WTC11 (cell line): Measurements from ENCODE around the gene ARSJ. TPM values are rescaled to one million over a fixed set of nuclear protein-coding genes. Genes with fewer than 3 reads are reported as not detected.

Experiments used
- ATAC-seq: fragments of 200-7000 bp; cut with Tn5 transposase; 2 replicates; pipeline ENCODE4 v1.10.0; 2021; ENCODE audit warnings: mild to moderate bottlenecking, moderate library complexity
- CTCF ChIA-PET: fragments of 300-600 bp; sonication (Branson Sonifier 250); formaldehyde crosslinking; loops from one replicate; lab custom pipeline; 2021; ENCODE audit warnings: antibody characterized with exemption; lab: Charles Lee
- POLR2A ChIA-PET: fragments of 350-600 bp; sonication (Branson Sonifier 250); formaldehyde crosslinking; loops from one replicate; lab custom pipeline; 2021; ENCODE audit warnings: antibody characterized with exemption; lab: Charles Lee
- DNase-seq: peaks from one replicate; pipeline ENCODE4 v3.0.0; 2021; ENCODE audit warnings: low spot score
- H3K27ac Mint-ChIP-seq: 2 replicates; pipeline ENCODE4 v1.8.0; 2021; ENCODE audit warnings: mixed read lengths
- H3K27me3 Mint-ChIP-seq: 2 replicates; pipeline ENCODE4 v1.8.0; 2021; ENCODE audit warnings: low read depth, mild to moderate bottlenecking, moderate library complexity, mixed read lengths
- H3K36me3 Mint-ChIP-seq: 2 replicates; pipeline ENCODE4 v1.8.0; 2021; ENCODE audit warnings: mixed read lengths
- H3K4me1 Mint-ChIP-seq: 2 replicates; pipeline ENCODE4 v1.8.0; 2022; ENCODE audit warnings: mixed read lengths
- H3K4me3 Mint-ChIP-seq: 2 replicates; pipeline ENCODE4 v1.8.0; 2021; ENCODE audit warnings: mild to moderate bottlenecking, moderate library complexity, mixed read lengths
- H3K9me3 Mint-ChIP-seq: 2 replicates; pipeline ENCODE4 v1.8.0; 2021; ENCODE audit warnings: mixed read lengths
- ATF1 ChIP-seq: sonication (generic); formaldehyde crosslinking; IDR thresholded peaks from 2 replicates; pipeline ENCODE4 v1.8.1; 2023; ENCODE audit warnings: mild to moderate bottlenecking, moderate library complexity, missing genetic modification reagents
- ATF6 ChIP-seq: sonication (generic); formaldehyde crosslinking; IDR thresholded peaks from 2 replicates; pipeline ENCODE4 v1.8.1; 2023; ENCODE audit warnings: mild to moderate bottlenecking, missing genetic modification reagents
- CREM ChIP-seq: sonication (generic); formaldehyde crosslinking; IDR thresholded peaks from 2 replicates; pipeline ENCODE4 v1.8.1; 2022; ENCODE audit warnings: mild to moderate bottlenecking, missing genetic modification reagents, moderate library complexity
- E2F4 ChIP-seq: sonication (generic); formaldehyde crosslinking; IDR thresholded peaks from 2 replicates; pipeline ENCODE4 v1.8.1; 2022; ENCODE audit warnings: low read depth, mild to moderate bottlenecking, moderate library complexity, missing genetic modification reagents, borderline replicate concordance
- ERG ChIP-seq: fragments of 250-450 bp; sonication (Bioruptor Pico); IDR thresholded peaks from 2 replicates; pipeline ENCODE4 v1.8.0; 2021; ENCODE audit warnings: mild to moderate bottlenecking
- FOXJ3 ChIP-seq: sonication (generic); formaldehyde crosslinking; IDR thresholded peaks from 2 replicates; pipeline ENCODE4 v1.9.0; 2021; ENCODE audit warnings: missing genetic modification reagents, mild to moderate bottlenecking, borderline replicate concordance
- GABPB1 ChIP-seq: sonication (generic); formaldehyde crosslinking; IDR thresholded peaks from 2 replicates; pipeline ENCODE4 v1.8.1; 2023; ENCODE audit warnings: mild to moderate bottlenecking, missing genetic modification reagents
- OVOL2 ChIP-seq: fragments of 250-450 bp; sonication (Bioruptor Pico); IDR thresholded peaks from 2 replicates; pipeline ENCODE4 v1.9.0; 2021; ENCODE audit warnings: mild to moderate bottlenecking, borderline replicate concordance
- PREB ChIP-seq: sonication (generic); formaldehyde crosslinking; IDR thresholded peaks from 2 replicates; pipeline ENCODE4 v1.8.1; 2022; ENCODE audit warnings: mild to moderate bottlenecking, missing genetic modification reagents, moderate library complexity, borderline replicate concordance
- TEAD1 ChIP-seq: sonication (generic); formaldehyde crosslinking; IDR thresholded peaks from 2 replicates; pipeline ENCODE4 v1.8.0; 2022; ENCODE audit warnings: mild to moderate bottlenecking, missing genetic modification reagents
- USF2 ChIP-seq: sonication (generic); formaldehyde crosslinking; IDR thresholded peaks from 2 replicates; pipeline ENCODE4 v1.8.1; 2023; ENCODE audit warnings: mild to moderate bottlenecking, missing genetic modification reagents, moderate library complexity
- ZNF138 ChIP-seq: sonication (generic); formaldehyde crosslinking; conservative IDR thresholded peaks from 2 replicates; pipeline ENCODE4 v1.8.1; 2022; ENCODE audit warnings: mild to moderate bottlenecking, moderate library complexity, missing genetic modification reagents
- ZNF317 ChIP-seq: sonication (generic); formaldehyde crosslinking; IDR thresholded peaks from 2 replicates; pipeline ENCODE4 v1.8.1; 2023; ENCODE audit warnings: low read depth, mild to moderate bottlenecking, moderate library complexity, missing genetic modification reagents, borderline replicate concordance
- total RNA-seq: library from RNA; stranded (reverse); gene quantifications from 3 replicates; pipeline ENCODE4 v1.2.3, GENCODE V29; 2021
- TF ChIP-seq, protein P1 (sequence below): sonication (generic); formaldehyde crosslinking; IDR thresholded peaks from 2 replicates; pipeline ENCODE4 v1.8.1; 2022; ENCODE audit warnings: mild to moderate bottlenecking, moderate library complexity, missing genetic modification reagents
- TF ChIP-seq, protein P2 (sequence below): sonication (generic); formaldehyde crosslinking; IDR thresholded peaks from 2 replicates; pipeline ENCODE4 v1.8.0; 2023; ENCODE audit warnings: missing genetic modification reagents
- TF ChIP-seq, protein P3 (sequence below): fragments of 250-450 bp; sonication (Bioruptor Pico); conservative IDR thresholded peaks from 2 replicates; pipeline ENCODE4 v1.9.0; 2021; ENCODE audit warnings: mild to moderate bottlenecking

Gene ARSJ
- total RNA-seq, 1 experiment from 2014 or later = 6.6 TPM

- Mint-ChIP-seq H3K9me3 (peaks cover 12% of the 10 kb centered on the region), H3K27me3 (no peaks in the 10 kb centered on the region), H3K27ac (no peak overlapping the region), H3K4me1 (peaks cover 44% of the 10 kb centered on the region)
- ATAC-seq (no peak), DNase-seq (no peak)
- ChIA-PET POLR2A (no interaction called here), CTCF (no interaction called here)
- TF ChIP-seq ZNF317 (CRISPR knock-in tag) = no peak
- TF ChIP-seq ATF6 = no peak
- TF ChIP-seq, protein P1, sequence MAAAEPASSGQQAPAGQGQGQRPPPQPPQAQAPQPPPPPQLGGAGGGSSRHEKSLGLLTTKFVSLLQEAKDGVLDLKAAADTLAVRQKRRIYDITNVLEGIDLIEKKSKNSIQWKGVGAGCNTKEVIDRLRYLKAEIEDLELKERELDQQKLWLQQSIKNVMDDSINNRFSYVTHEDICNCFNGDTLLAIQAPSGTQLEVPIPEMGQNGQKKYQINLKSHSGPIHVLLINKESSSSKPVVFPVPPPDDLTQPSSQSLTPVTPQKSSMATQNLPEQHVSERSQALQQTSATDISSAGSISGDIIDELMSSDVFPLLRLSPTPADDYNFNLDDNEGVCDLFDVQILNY (CRISPR knock-in tag) = no peak
- no peak for TF ChIP-seq E2F4 (CRISPR knock-in tag)
- no peak for TF ChIP-seq GABPB1
- no peak for TF ChIP-seq ERG
- TF ChIP-seq, protein P2, sequence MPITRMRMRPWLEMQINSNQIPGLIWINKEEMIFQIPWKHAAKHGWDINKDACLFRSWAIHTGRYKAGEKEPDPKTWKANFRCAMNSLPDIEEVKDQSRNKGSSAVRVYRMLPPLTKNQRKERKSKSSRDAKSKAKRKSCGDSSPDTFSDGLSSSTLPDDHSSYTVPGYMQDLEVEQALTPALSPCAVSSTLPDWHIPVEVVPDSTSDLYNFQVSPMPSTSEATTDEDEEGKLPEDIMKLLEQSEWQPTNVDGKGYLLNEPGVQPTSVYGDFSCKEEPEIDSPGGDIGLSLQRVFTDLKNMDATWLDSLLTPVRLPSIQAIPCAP = no peak
- no peak for TF ChIP-seq OVOL2
- TF ChIP-seq ZNF138 (CRISPR knock-in tag) = no peak
- no peak for TF ChIP-seq PREB (CRISPR knock-in tag)
- TF ChIP-seq ATF1 (CRISPR knock-in tag) = no peak
- TF ChIP-seq TEAD1 = no peak
- TF ChIP-seq FOXJ3 (CRISPR knock-in tag) = no peak
- TF ChIP-seq CREM (CRISPR knock-in tag) = no peak
- TF ChIP-seq, all 79 proteins: peak for 0
- Mint-ChIP-seq H3K36me3 (peaks cover 4% of the 10 kb centered on the region), H3K4me3 (no peak overlapping the region)
Measured at GRCh38 chr4:113869743-113870375, 109.6 kb downstream of the ARSJ start.

- H3K36me3 Mint-ChIP-seq = peaks cover 4% of the 10 kb centered on the region
- CTCF ChIA-PET = no interaction called here
- H3K27ac Mint-ChIP-seq = no peak overlapping the region
- H3K9me3 Mint-ChIP-seq = peaks cover 12% of the 10 kb centered on the region
- no peak for ATAC-seq
- POLR2A ChIA-PET = no interaction called here
- H3K27me3 Mint-ChIP-seq = no peaks in the 10 kb centered on the region
- TF ChIP-seq, protein P3, sequence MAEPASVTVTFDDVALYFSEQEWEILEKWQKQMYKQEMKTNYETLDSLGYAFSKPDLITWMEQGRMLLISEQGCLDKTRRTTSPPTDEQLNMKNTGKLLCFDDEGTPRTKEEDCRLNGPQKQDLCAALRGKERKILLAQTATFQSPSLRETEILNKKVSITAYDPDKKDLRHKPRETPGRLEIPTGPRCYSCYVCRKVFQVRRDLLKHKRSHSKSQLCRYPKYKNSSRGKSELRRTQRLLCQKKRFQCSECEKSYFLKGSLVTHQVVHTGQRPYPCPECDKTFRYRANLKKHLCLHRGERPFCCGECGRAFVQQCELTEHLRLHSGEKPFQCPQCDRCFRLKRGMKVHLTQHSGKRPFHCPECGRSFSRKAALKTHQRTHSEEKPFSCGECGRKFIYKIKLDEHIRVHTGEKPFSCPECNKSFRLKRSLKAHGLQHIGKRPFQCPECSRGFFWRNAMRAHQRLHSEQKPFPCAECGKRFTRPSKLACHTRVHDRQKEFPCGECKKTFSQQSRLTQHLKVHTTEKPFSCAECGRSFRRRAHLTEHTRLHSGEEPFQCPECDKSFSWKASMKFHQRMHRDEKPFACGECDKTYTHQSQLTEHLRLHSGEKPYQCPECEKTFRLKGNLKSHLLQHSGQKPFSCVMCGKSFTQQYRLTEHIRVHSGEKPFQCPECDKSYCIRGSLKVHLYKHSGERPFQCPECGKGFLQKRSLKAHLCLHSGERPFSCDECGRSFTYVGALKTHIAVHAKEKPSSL (CRISPR knock-in tag) = no peak
- TF ChIP-seq TEAD1 = no peak
- no peak for TF ChIP-seq USF2 (CRISPR knock-in tag)
- no peak overlapping the region for H3K4me3 Mint-ChIP-seq
- peaks cover 16% of the 10 kb centered on the region for H3K4me1 Mint-ChIP-seq
- no peak for DNase-seq
Measured at GRCh38 chr4:113866611-113867010, 112.8 kb downstream of the ARSJ start.
